K562 (cell line): ENCODE measurements around the gene COA6.

ENCODE experiments used
- EGR1 ChIP-seq: fragments of 450-650 bp; conservative IDR thresholded peaks from 2 replicates; pipeline ENCODE4 v1.6.1; 2017; ENCODE audit warnings: mild to moderate bottlenecking
- ELF1 ChIP-seq: fragments of 200-800 bp; sonication (Bioruptor generic); IDR thresholded peaks from 2 replicates; pipeline ENCODE4 v1.6.1; 2016; ENCODE audit warnings: missing genetic modification characterization, missing compliant biosample characterization
- FOSL1 ChIP-seq: fragments of 200-800 bp; sonication (Bioruptor generic); conservative IDR thresholded peaks from 2 replicates; pipeline ENCODE4 v1.6.1; 2016; ENCODE audit warnings: missing genetic modification characterization, missing compliant biosample characterization
- FOXA3 ChIP-seq, 2 experiments: fragments of 450-650 bp in 1 of 2; sonication (generic) in 1 of 2; formaldehyde crosslinking; IDR thresholded peaks in 1 of 2; conservative IDR thresholded peaks in 1 of 2; 2 replicates each; pipeline versions ENCODE4 v1.4.0 to v1.8.0; 2020 to 2022; ENCODE audit warnings: mild to moderate bottlenecking in 2 of 2, missing genetic modification reagents in 1 of 2
- HDAC2 ChIP-seq: fragments of 450-650 bp; IDR thresholded peaks from 2 replicates; pipeline ENCODE4 v1.6.1; 2016; ENCODE audit warnings: mild to moderate bottlenecking
- KLF13 ChIP-seq: fragments of 450-650 bp; IDR thresholded peaks from 2 replicates; pipeline ENCODE4 v1.6.1; 2016; ENCODE audit warnings: missing genetic modification characterization, low read depth, mild to moderate bottlenecking, missing compliant biosample characterization, moderate library complexity, borderline replicate concordance
- MXD1 ChIP-seq: fragments of 250-450 bp; sonication (Bioruptor Pico); IDR thresholded peaks from 2 replicates; pipeline ENCODE4 v1.8.0; 2021; ENCODE audit warnings: borderline replicate concordance, mild to moderate bottlenecking, moderate library complexity; ENCODE audit not compliant: poor library complexity, severe bottlenecking
- MYC ChIP-seq, 2 experiments: fragments of 250-450 bp in 1 of 2; sonication (Bioruptor Pico) in 1 of 2; IDR thresholded peaks; 2 replicates each; pipeline versions ENCODE4 v1.5.1 to v1.6.1; 2012 to 2021; ENCODE audit warnings: low read depth in 2 of 2, borderline replicate concordance in 1 of 2, improper control_type of control experiment in 1 of 2, low read length in 1 of 2, mild to moderate bottlenecking in 1 of 2, moderate library complexity in 1 of 2
- PREB ChIP-seq: sonication (generic); formaldehyde crosslinking; IDR thresholded peaks from 2 replicates; pipeline ENCODE4 v1.8.1; 2023; ENCODE audit warnings: mild to moderate bottlenecking, missing genetic modification reagents
- TCF7 ChIP-seq: sonication (generic); IDR thresholded peaks from 2 replicates; pipeline ENCODE4 v1.6.1; 2016; ENCODE audit warnings: antibody characterized with exemption, borderline replicate concordance
- THRAP3 ChIP-seq: fragments of 450-650 bp; IDR thresholded peaks from 2 replicates; pipeline ENCODE4 v1.6.1; 2016; ENCODE audit warnings: mild to moderate bottlenecking, inconsistent platforms, borderline replicate concordance
- ZFX ChIP-seq: sonication (generic); formaldehyde crosslinking; IDR thresholded peaks from 2 replicates; pipeline ENCODE4 v1.8.0; 2022; ENCODE audit warnings: mild to moderate bottlenecking, missing genetic modification reagents, moderate library complexity

DNA sequence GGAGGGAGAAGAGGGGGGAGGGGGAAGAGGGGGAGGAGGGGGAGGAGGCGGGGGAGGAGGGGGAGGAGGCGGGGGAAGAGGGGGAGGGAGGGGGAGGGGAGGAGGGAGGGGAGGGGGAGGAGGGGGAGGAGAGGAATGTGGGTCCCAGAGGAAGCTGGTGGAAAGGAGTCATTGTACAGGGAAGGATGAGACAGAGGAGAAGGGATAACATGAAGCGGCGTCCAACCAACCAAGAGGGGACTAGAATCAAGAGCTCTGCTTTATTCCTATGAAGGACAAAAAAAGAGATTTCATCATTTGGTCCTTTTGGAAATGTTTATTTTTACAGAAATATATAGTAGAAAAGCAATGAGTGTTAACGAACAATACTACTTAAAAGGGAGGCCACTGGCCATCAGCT lies 24.5 kb downstream of the COA6 start:
- no peak for TF ChIP-seq FOSL1 (tag)
- no peak for TF ChIP-seq FOXA3 (CRISPR knock-in tag; conservative IDR thresholded peaks at IDR 0.05 in 1 of 2, IDR thresholded peaks at IDR 0.05 in 1 of 2)
- TF ChIP-seq PREB = no peak
- no peak for TF ChIP-seq ZFX (CRISPR knock-in tag)
- no peak for TF ChIP-seq EGR1
- TF ChIP-seq MYC (IDR thresholded peaks at IDR 0.05; ENCODE audit: low read depth, low read length) = no peak
- TF ChIP-seq MYC (CRISPR knock-in tag; IDR thresholded peaks at IDR 0.05; ENCODE audit: borderline replicate concordance, low read depth) = no peak
- TF ChIP-seq TCF7 = no peak
- no peak for TF ChIP-seq MXD1 (CRISPR knock-in tag)
- no peak for TF ChIP-seq ELF1 (tag)
- no peak for TF ChIP-seq HDAC2
- TF ChIP-seq KLF13 (tag) = no peak
- no peak for TF ChIP-seq THRAP3
